Caco-2 (cell line): ENCODE results near the gene SLC39A12. TPM values are rescaled to one million over a fixed set of nuclear protein-coding genes. Genes with fewer than 3 reads are reported as not detected.

Experiments
- BruUV-seq: library from RNA; stranded (reverse); fragments of 400-500 nt; replicated peaks from 2 replicates; lab custom pipeline; 2021; lab: Mats Ljungman, UMichigan
- CTCF ChIA-PET: fragments of 300-600 bp; sonication (Branson Sonifier 250); formaldehyde crosslinking; loops from one replicate; lab custom pipeline; 2022; ENCODE audit warnings: antibody characterized with exemption; lab: Charles Lee
- POLR2A ChIA-PET: fragments of 300-600 bp; sonication (Branson Sonifier 250); formaldehyde crosslinking; loops from one replicate; lab custom pipeline; 2022; ENCODE audit warnings: antibody characterized with exemption; lab: Charles Lee
- DNase-seq, 2 experiments: peaks; one replicate each; pipeline versions ENCODE4 v3.0.0 to v3.0.0-alpha.2; 2020 to 2022
- H3K27me3 ChIP-seq: replicated peaks from 2 replicates; pipeline ENCODE4 v1.6.0; 2011; ENCODE audit warnings: low read length; ENCODE audit not compliant: control insufficient read depth, insufficient read depth
- H3K36me3 ChIP-seq: 2 replicates; pipeline ENCODE4 v1.5.1; 2011; ENCODE audit warnings: low read length; ENCODE audit not compliant: control insufficient read depth, insufficient read depth
- H3K4me1 ChIP-seq: fragments of 250-450 bp; sonication (Bioruptor Pico); 2 replicates; pipeline ENCODE4 v1.5.1; 2020; ENCODE audit warnings: mild to moderate bottlenecking
- H3K4me3 ChIP-seq: 2 replicates; pipeline ENCODE4 v1.5.1; 2011; ENCODE audit warnings: low read depth, mild to moderate bottlenecking, control low read depth, low read length
- H3K9me3 ChIP-seq: fragments of 250-450 bp; sonication (Bioruptor Pico); 2 replicates; pipeline ENCODE4 v1.5.1; 2020; ENCODE audit warnings: mild to moderate bottlenecking, moderate library complexity
- H3K27ac Mint-ChIP-seq: one replicate; pipeline ENCODE4 v1.8.0; 2022; ENCODE audit warnings: mixed read lengths; ENCODE audit not compliant: unreplicated experiment
- H3K27me3 Mint-ChIP-seq: one replicate; pipeline ENCODE4 v1.8.0; 2022; ENCODE audit warnings: mixed read lengths; ENCODE audit not compliant: insufficient read depth, unreplicated experiment
- H3K36me3 Mint-ChIP-seq: one replicate; pipeline ENCODE4 v1.8.0; 2022; ENCODE audit warnings: mild to moderate bottlenecking, mixed read lengths; ENCODE audit not compliant: insufficient read depth, unreplicated experiment
- H3K4me1 Mint-ChIP-seq: one replicate; pipeline ENCODE4 v1.8.0; 2022; ENCODE audit warnings: low read depth, mixed read lengths; ENCODE audit not compliant: unreplicated experiment
- H3K4me3 Mint-ChIP-seq: one replicate; pipeline ENCODE4 v1.8.0; 2022; ENCODE audit warnings: mild to moderate bottlenecking, moderate library complexity, mixed read lengths; ENCODE audit not compliant: unreplicated experiment
- H3K9me3 Mint-ChIP-seq: one replicate; pipeline ENCODE4 v1.8.0; 2022; ENCODE audit warnings: mixed read lengths; ENCODE audit not compliant: unreplicated experiment
- intact Hi-C: fragments of 100-400 bp; cut with micrococcal nuclease; formaldehyde crosslinking; loops from one replicate; pipeline ENCODE4 v1.10.0; 2022; ENCODE audit not compliant: unreplicated experiment
- total RNA-seq: library from RNA; stranded (reverse); gene quantifications from 2 replicates; pipeline ENCODE4 v1.2.3, GENCODE V29; 2022
- TF ChIP-seq, protein P1 (sequence below), 2 experiments: fragments of 200-600 bp in 1 of 2; IDR thresholded peaks; 1 replicate in 1 of 2; 2 replicates in 1 of 2; pipeline versions ENCODE4 v1.5.1 to v1.8.0; 2011 to 2022; ENCODE audit warnings: antibody characterized with exemption in 1 of 2, control low read depth in 1 of 2, inconsistent platforms in 1 of 2, low read depth in 1 of 2, low read length in 1 of 2, mild to moderate bottlenecking in 1 of 2, moderate library complexity in 1 of 2; ENCODE audit not compliant: insufficient read depth in 1 of 2, severe bottlenecking in 1 of 2, unreplicated experiment in 1 of 2

The SLC39A12 gene
- total RNA-seq, 1 experiment from 2014 or later, result not detected

DNA sequence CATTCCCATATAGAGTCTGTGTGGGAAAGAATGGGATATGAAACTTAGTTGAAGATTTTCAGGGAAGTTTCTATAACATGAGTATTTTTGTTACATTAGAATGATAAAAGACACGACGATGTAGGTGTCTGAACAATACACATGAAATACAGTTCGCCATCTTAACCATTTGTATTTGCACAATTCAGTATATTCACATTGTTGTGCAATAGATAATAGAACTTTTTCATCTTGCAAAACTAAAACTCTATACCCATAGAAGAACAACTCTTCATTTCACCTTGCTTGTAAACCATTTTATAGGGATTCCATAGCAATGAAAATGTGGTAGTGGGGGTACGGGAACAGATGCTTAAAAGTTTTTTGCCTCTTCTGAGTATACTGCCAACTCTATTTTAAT lies 32.8 kb downstream of the SLC39A12 start:
- Mint-ChIP-seq H3K9me3 (no peaks in the 10 kb centered on the region), H3K27me3 (no peaks in the 10 kb centered on the region), H3K4me1 (no peaks in the 10 kb centered on the region), H3K4me3 (no peak overlapping the region), H3K36me3 (no peaks in the 10 kb centered on the region), H3K27ac (no peak overlapping the region)
- ChIA-PET POLR2A (no interaction called here), CTCF (no interaction called here)
- Histone ChIP-seq H3K4me1 (no peaks in the 10 kb centered on the region), H3K27me3 (no peaks in the 10 kb centered on the region), H3K4me3 (no peak overlapping the region), H3K9me3 (no peaks in the 10 kb centered on the region), H3K36me3 (no peaks in the 10 kb centered on the region)
- no peak for DNase-seq
- BruUV-seq, result no TSS peak
- intact Hi-C loops, result no loop called here
- TF ChIP-seq, protein P1, sequence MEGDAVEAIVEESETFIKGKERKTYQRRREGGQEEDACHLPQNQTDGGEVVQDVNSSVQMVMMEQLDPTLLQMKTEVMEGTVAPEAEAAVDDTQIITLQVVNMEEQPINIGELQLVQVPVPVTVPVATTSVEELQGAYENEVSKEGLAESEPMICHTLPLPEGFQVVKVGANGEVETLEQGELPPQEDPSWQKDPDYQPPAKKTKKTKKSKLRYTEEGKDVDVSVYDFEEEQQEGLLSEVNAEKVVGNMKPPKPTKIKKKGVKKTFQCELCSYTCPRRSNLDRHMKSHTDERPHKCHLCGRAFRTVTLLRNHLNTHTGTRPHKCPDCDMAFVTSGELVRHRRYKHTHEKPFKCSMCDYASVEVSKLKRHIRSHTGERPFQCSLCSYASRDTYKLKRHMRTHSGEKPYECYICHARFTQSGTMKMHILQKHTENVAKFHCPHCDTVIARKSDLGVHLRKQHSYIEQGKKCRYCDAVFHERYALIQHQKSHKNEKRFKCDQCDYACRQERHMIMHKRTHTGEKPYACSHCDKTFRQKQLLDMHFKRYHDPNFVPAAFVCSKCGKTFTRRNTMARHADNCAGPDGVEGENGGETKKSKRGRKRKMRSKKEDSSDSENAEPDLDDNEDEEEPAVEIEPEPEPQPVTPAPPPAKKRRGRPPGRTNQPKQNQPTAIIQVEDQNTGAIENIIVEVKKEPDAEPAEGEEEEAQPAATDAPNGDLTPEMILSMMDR (IDR thresholded peaks at IDR 0.05; ENCODE audit: insufficient read depth in 1 of 2, low read depth in 1 of 2, low read length in 1 of 2, severe bottlenecking in 1 of 2, unreplicated experiment in 1 of 2), result no peak

DNA sequence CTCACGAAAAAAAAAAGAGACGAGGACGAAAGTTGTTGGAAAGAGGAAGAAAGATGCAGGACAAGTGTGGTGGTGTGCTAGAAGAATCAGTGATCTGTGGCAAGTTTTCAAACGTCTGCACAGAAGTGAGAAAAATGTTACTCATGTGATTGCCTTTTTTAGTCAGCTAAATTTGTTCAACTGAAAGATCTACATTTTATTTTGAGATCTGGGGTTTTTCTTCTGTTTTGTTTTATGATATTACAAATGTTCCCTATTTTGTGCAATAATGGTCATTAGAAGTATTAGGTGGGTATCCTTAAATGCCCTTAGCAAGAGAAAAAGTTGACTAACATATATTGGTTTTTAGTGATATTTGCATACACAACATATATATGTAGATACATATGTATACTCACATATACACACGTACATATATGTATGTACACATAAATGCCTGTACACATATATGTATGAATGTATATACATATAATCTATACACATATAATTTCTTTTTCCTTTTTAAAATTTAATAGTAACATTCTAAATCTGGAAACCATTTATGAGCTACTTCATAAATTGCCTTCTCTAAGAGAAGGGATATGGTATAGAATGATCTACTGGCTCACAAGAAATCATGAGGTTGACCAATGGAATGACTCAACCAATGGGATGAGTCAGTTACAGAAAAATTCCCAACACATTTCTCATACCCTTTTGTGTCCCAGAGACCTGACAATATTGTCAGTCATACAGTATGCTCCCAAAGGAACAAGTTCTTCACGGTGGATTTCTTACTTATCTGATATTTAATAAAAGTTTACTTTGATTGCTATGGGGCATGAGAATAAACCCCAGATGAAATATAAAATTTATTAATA lies 38.4 kb downstream of the SLC39A12 start:
- no peak overlapping the region for H3K27ac Mint-ChIP-seq
- POLR2A ChIA-PET, result no interaction called here
- no peak for DNase-seq

DNA sequence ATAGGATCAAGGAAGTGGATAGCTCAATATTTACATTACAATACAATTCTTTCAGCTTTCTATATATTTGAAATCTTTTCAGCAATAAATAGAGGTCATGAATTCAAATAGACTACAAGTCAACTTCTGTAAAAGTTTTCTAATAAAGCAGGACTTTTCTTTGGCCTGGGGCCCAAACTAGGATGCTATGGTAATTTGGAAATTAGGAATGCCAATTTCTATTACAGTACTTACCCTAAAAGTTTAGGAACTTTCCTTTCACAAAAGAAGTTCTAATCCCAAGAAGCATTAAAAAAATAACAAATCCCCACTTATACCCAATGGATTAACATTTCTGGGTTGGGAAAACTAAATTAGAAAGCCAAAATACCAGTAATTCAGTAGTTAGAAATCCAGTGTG lies 40.5 kb downstream of the SLC39A12 start:
- intact Hi-C loops, result no loop called here
- CTCF ChIA-PET, result no interaction called here
- BruUV-seq, result no TSS peak
- no peaks in the 10 kb centered on the region for H3K36me3 ChIP-seq
- Mint-ChIP-seq H3K27ac (no peak overlapping the region), H3K4me3 (no peak overlapping the region), H3K36me3 (no peaks in the 10 kb centered on the region), H3K9me3 (no peaks in the 10 kb centered on the region), H3K27me3 (peaks cover 6% of the 10 kb centered on the region), H3K4me1 (no peaks in the 10 kb centered on the region)
- TF ChIP-seq, protein P1 (IDR thresholded peaks at IDR 0.05; ENCODE audit: insufficient read depth in 1 of 2, low read depth in 1 of 2, low read length in 1 of 2, severe bottlenecking in 1 of 2, unreplicated experiment in 1 of 2), result no peak
- POLR2A ChIA-PET, result no interaction called here
- DNase-seq, result no peak
- no peaks in the 10 kb centered on the region for H3K4me1 ChIP-seq
- H3K4me3 ChIP-seq, result no peak overlapping the region
- H3K27me3 ChIP-seq, result no peaks in the 10 kb centered on the region
- H3K9me3 ChIP-seq, result no peaks in the 10 kb centered on the region

More for the DNA sequence above, 38.4 kb downstream of the SLC39A12 start:
- CTCF ChIA-PET, result no interaction called here
- Mint-ChIP-seq H3K4me3 (no peak overlapping the region), H3K36me3 (no peaks in the 10 kb centered on the region), H3K9me3 (no peaks in the 10 kb centered on the region), H3K27me3 (no peaks in the 10 kb centered on the region), H3K4me1 (no peaks in the 10 kb centered on the region)
- Histone ChIP-seq H3K27me3 (no peaks in the 10 kb centered on the region), H3K9me3 (no peaks in the 10 kb centered on the region), H3K36me3 (no peaks in the 10 kb centered on the region), H3K4me3 (no peak overlapping the region), H3K4me1 (no peaks in the 10 kb centered on the region)
- intact Hi-C loops, result no loop called here
- TF ChIP-seq, protein P1 (IDR thresholded peaks at IDR 0.05; ENCODE audit: insufficient read depth in 1 of 2, low read depth in 1 of 2, low read length in 1 of 2, severe bottlenecking in 1 of 2, unreplicated experiment in 1 of 2), result no peak
- BruUV-seq, result no TSS peak
